Tongue (tissue), 2 donors: ENCODE results near the gene S100G. TPM values are rescaled to one million over a fixed set of nuclear protein-coding genes. Genes with fewer than 3 reads are reported as not detected.

ENCODE experiments used
- small RNA-seq: library from RNA; depleted of rRNA; stranded (forward); fragments of <200 nt; gene quantifications from one replicate; pipeline ENCODE3, GENCODE V24; 2014; ENCODE audit warnings: low replicate concordance
- total RNA-seq: library from RNA; depleted of rRNA; stranded (reverse); fragments of >200 nt; gene quantifications from one replicate; pipeline ENCODE4 v1.2.3, GENCODE V29; 2014

The S100G gene
- total RNA-seq, 1 donor from 2014 or later: not detected

Small RNA genes within 50 kb of the gene (small RNA-seq; reads per million reads assigned to genes)
- gene MIR548AM: not detected

Other genes with a start within 250 kb of the S100G start
- 28.1 TPM for gene CTPS2, start 62.5 kb downstream of the S100G start, total RNA-seq
- gene SYAP1, start 69.5 kb downstream of the S100G start, total RNA-seq: 18.7 TPM
- gene TXLNG, start 136.3 kb downstream of the S100G start, total RNA-seq: 9.2 TPM
- gene RBBP7, start 220.2 kb downstream of the S100G start, total RNA-seq: 101 TPM